ENCODE results near the gene LRFN5.
"Not testable (repeated sequence)": the region's sequence is repeated elsewhere in the genome, so short reads cannot be mapped to it uniquely, and the experiment has no call there.

Gene LRFN5

DNA sequence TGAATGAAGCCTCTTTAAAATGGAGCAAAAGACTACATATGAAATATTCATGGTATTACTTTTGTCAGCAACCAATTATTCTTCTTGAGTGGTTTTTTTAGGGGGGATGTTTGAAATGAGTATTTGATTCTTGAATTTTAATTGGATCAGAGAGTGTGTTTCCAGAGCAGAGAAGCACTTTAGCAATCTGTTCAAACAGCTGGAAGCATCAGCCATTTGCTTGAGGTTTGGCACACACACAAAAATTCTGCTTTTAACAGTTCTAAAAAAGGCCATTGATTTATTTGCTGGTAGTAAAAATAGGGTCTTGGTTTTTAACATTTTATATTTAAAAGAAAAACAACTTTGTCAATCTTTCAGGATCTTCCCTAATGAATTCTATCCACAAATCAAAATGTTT, 292.7 kb downstream of the LRFN5 start:
- DNase-seq (ENCODE audit: low read depth), result no peak

DNA sequence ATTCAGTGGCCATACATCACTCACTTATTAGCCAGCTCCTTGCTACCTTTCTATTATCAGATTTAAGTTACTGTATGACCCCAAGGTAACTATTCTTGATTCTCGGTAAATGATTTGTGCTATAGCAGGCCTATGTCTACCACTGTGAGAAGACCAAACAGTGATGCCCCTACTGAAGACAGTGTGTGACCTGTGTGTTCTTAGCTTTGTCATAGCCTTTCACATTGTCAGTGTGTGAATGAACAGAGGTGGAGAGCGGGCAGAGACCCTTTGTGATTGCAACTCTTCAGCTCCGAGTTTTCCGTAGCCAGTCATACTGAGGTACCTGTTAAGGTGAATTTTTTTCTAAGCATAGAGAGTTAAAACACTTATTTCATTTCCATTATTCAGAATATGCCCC, 294.0 kb downstream of the LRFN5 start:
- DNase-seq (ENCODE audit: low read depth), result no peak

- DNase-seq (ENCODE audit: low read depth), result no peak
These were observed 294.4 kb downstream of the LRFN5 start for GRCh38 chr14:41901089-41901488.

- no peak for DNase-seq (ENCODE audit: low read depth)
These were observed 298.8 kb downstream of the LRFN5 start for GRCh38 chr14:41905394-41905964.

- not testable (repeated sequence) for DNase-seq (ENCODE audit: low read depth)
These were observed 304.5 kb downstream of the LRFN5 start for GRCh38 chr14:41911155-41911554.

- DNase-seq (ENCODE audit: low read depth), result no peak
These were observed 306.7 kb downstream of the LRFN5 start for GRCh38 chr14:41913398-41913797.

DNA sequence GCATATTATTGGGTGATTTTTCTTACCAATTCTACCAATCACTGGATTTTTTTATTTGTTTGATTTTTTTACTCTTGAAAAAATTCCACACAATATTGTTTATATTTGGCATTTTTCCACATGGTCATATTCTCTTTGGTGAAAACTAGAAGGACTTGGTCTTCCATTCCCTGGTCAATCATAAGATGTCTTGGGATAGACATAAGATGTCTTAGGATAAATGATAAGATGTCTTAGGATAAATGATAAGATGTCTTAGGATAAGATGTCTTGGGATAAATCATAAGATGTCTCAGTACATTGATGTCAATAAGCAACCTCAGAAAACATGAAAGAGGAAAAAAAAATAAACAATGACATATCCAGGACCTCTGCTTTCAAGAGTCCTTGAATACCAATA, 309.1 kb downstream of the LRFN5 start:
- DNase-seq (ENCODE audit: low read depth), result no peak

- DNase-seq (ENCODE audit: low read depth), result no peak
These were observed 309.6 kb downstream of the LRFN5 start for GRCh38 chr14:41916313-41916712.

- no peak for DNase-seq (ENCODE audit: low read depth)
These were observed 318.7 kb downstream of the LRFN5 start for GRCh38 chr14:41925409-41925808.

DNA sequence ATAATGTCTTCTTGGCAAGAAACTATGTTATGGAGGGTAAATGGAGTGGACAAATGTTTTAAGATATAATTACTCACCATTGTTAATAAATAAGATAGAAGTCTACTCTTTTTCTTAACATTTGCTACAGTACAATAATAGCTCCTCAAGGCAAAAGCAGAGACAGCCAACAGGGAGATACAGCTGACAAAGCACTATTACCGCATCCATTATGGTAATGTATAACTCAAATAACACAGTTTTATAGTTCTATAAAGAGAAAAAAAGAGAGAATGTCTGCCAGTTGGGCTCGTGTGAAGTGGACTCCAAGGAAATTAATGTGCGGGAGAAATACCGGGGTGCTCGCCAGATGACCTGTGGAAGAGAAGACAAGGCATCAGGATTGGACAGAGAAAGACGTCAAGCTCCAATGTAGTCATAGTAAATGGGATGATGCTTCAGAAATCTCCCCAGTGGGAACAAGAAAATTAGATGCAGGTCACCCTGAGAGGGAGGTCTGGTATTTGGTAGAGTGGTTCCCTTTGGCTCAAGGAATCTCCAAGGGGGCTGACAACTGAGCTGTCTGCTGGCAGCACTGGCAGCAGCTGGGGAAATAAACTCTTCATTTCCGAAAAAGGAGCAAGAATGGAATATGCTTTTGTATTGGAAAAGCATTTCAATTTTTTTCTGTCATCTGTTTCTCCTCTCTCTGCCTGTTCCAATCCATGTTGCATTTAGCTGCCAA, 343.9 kb downstream of the LRFN5 start:
- DNase-seq (ENCODE audit: low read depth), result no peak

All from stimulated activated CD8-positive, alpha-beta memory T cell treated with anti-CD3 and anti-CD28 coated beads, Interleukin-12 subunit alpha, Interleukin-12 subunit beta, amount 100 ng/mL, for 4 hours (primary cell).